SIG-M5 treated with dmso at 0.1 percent for 504 hours (cell line): ENCODE data around the gene TLR8.
A peak's percentile ranks its signal among the peaks of the same experiment; 100 is the strongest.

Source experiments
- DNase-seq: peaks from one replicate; lab custom pipeline; 2025; ENCODE audit not compliant: unreplicated experiment; lab: John Stamatoyannopoulos, UW

The TLR8 gene

GRCh38 chrX:12906046-12906761 is at the start of gene TLR8:
Gene TLR8, plus strand, starts transcription at chrX:12906620. Its CDS starts 87 bp downstream, at chrX:12906707.
- DNase-seq: peak; percentile 83

DNA sequence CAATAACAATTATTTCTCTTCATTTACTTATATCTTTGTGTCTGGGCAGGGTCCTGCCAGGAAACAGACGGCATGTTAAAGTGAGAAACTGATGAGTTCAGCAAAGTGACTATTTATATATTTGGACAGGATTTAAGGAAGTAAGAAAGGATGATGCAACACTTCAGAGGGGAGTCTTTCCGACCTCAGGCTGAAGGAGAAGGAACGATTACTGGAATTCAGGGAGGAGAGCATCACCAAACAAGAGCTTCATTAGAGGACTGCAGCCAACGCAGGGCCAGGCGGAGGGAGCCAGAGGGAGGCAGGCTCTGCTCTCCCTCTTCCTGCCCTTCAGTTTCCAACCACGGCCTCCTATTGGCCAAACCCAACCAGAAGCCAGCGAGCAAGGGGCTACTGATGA is 41.1 kb upstream of the TLR8 start:
- peak; percentile 39 for DNase-seq

DNA sequence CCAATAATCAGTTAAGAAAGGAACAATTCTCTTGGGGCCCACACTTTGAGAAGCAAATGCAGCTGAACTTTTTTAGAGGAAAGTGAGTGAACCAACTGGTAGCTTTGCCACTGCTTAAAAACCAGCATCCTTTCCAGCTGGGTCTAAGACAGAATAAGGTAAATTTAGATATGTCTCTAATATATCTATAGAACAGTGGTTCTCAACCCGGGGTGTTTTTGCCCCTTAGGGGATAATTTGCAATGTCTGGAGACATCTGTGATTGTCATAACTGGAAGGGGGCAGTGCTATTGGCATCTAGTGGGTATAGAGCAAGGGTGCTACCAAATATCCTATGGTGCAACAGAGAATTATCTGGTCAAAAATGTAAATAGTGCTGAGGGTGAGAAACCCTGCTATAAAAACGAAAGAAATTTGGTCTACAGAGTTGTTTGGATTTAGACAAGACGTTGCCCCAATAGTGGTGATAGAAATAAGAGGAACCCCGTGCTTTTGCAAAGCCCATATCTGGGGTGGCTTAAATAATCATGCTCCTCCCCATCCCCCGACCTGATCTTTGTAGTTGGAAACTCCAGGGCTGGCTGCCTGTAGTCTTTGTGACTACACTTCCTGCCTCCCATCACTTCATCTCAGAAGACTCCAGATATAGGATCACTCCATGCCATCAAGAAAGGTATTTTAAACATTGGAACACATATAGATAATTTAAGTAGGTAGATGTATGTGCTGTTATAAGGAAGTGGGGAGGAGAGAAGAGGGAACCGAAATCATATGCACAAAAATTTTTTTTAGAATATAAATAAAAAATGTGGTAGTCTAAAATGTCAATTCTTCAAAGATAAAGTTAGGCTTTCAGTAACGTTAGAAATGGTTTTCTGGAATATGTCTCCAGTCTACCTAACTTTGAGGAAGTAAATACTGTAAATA is 39.7 kb upstream of the TLR8 start, which contains the start of gene TLR7:
Gene TLR7 (plus strand): TSS at position 622 of the 927 bp plus-strand sequence. CDS start 507 bp downstream, outside the sequence.
- peak; percentile 22 for DNase-seq

GRCh38 chrX:12867685-12868084 is 38.7 kb upstream of the TLR8 start:
- DNase-seq: peak; percentile 11

DNA sequence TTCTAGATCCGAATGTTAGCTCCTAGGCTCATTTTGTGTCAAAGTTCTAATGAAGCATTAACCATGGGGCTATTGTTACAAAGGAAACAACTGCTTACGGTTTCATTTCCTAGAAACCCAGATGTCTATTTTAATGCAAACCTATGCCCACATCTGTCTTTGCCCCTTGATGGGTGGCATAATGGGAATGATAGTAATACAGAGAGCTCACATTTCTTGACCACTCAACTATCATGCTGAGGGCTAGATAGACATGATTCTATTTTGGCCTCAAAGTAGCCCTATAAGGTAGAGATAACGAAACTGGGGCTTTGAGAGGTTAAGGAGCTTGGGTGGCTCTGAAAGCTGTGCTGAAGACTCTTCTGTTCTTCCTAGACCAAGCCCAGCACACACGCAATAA is 37.7 kb upstream of the TLR8 start:
- DNase-seq: no peak

DNA sequence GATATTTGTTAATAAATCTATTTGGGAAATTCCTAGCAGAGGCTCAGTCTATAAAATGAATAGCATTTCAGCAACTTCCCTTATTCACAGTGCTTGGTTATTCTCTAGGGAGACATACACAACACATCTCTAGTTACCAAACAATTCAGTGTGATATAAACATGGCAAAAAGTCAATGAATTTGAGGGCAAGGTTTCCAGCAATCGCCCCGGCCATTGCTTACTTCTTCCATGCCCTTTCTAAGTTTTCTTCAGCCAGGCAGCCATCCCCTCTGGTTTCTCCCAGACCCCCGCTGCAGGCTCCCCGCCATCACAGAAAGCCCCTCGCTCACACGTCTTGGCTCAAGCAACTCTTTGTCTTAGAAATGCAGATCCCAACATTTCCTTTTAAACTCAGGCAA is 35.2 kb upstream of the TLR8 start:
- DNase-seq: no peak

- no peak for DNase-seq
Observed at GRCh38 chrX:12872741-12873140, 33.7 kb upstream of the TLR8 start.

GRCh38 chrX:12874581-12874980 is 31.8 kb upstream of the TLR8 start:
- DNase-seq: peak; percentile 24

- no peak for DNase-seq
Observed at GRCh38 chrX:12877386-12877785, 29.0 kb upstream of the TLR8 start.

DNA sequence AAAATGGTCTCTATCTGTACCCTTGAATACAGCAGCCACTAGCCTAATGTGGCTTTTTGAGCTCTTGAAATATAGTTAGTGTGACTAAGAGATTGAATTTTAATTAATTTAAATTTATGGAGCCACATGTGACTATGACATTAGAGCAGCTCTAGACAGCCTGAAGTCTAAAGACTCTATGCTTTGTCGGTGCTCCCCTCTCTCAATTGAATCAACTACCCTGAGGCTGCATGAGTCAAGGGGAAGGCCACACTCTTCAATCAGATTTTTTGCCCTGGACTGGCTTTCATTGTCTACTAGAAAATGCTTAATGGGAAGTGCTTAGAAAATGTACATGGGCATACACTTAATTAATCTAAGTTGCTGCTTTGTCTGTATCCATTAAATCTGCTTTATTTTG is 27.9 kb upstream of the TLR8 start:
- no peak for DNase-seq

GRCh38 chrX:12881914-12882313 is 24.5 kb upstream of the TLR8 start:
- DNase-seq: peak; percentile 3

DNA sequence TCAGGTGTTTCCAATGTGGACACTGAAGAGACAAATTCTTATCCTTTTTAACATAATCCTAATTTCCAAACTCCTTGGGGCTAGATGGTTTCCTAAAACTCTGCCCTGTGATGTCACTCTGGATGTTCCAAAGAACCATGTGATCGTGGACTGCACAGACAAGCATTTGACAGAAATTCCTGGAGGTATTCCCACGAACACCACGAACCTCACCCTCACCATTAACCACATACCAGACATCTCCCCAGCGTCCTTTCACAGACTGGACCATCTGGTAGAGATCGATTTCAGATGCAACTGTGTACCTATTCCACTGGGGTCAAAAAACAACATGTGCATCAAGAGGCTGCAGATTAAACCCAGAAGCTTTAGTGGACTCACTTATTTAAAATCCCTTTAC is 20.9 kb upstream of the TLR8 start:
- DNase-seq: no peak

DNA sequence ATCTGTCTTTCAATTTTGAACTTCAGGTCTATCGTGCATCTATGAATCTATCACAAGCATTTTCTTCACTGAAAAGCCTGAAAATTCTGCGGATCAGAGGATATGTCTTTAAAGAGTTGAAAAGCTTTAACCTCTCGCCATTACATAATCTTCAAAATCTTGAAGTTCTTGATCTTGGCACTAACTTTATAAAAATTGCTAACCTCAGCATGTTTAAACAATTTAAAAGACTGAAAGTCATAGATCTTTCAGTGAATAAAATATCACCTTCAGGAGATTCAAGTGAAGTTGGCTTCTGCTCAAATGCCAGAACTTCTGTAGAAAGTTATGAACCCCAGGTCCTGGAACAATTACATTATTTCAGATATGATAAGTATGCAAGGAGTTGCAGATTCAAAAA is 19.9 kb upstream of the TLR8 start:
- no peak for DNase-seq

GRCh38 chrX:12887141-12887540 is 19.3 kb upstream of the TLR8 start:
- DNase-seq: no peak

- no peak for DNase-seq
Observed at GRCh38 chrX:12887767-12888166, 18.7 kb upstream of the TLR8 start.

GRCh38 chrX:12890467-12890866 is 16.0 kb upstream of the TLR8 start:
- DNase-seq: peak; percentile 76

DNA sequence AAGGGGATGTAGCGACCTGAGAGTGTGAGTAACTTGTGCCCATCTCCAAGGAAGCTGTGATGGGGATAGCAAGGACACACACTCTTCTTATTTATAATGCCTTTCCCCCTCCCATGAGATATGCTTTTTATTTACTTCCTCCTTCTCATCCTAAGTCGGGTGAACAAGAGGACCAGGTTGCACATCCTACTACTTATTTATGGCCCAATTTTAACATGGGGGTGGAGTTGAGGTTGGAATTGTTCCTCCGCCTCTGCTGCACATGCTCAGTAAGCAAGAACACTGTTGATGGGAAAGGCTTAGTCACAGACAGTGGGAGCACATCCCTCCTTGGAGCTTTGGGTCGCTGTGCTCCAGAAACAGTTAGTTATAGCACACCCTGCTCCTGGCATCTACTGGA is 15.2 kb upstream of the TLR8 start:
- peak; percentile 86 for DNase-seq

DNA sequence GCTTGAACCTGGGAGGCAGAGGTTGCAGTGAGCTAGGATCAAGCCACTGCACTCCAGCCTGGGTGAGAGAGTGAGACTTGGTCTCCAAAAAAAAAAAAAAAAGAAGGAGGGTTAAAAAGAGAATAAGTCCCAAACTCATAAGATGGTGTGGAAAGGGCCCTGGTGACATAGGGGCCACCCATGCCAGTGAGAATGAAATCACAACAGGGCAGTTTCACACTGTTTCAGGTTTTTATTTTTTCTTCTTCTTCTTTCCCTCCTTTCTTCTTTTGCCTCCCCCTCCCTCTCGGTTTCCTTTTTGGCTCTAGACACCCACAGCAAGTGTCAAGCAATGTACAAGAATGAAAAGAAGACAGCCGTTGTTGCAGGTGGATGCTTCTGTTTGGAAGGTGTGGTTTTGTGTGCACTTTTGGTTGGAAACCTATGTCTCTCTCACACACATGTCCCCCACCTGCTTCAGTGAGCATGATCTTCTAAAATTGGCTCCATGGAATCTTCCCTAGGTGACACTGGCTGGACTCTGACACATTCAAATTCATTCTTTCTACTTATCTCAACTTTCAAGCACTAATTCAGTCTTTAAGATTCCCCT is 14.4 kb upstream of the TLR8 start:
- DNase-seq: no peak

GRCh38 chrX:12892716-12893115 is 13.7 kb upstream of the TLR8 start:
- DNase-seq: peak; percentile 8

DNA sequence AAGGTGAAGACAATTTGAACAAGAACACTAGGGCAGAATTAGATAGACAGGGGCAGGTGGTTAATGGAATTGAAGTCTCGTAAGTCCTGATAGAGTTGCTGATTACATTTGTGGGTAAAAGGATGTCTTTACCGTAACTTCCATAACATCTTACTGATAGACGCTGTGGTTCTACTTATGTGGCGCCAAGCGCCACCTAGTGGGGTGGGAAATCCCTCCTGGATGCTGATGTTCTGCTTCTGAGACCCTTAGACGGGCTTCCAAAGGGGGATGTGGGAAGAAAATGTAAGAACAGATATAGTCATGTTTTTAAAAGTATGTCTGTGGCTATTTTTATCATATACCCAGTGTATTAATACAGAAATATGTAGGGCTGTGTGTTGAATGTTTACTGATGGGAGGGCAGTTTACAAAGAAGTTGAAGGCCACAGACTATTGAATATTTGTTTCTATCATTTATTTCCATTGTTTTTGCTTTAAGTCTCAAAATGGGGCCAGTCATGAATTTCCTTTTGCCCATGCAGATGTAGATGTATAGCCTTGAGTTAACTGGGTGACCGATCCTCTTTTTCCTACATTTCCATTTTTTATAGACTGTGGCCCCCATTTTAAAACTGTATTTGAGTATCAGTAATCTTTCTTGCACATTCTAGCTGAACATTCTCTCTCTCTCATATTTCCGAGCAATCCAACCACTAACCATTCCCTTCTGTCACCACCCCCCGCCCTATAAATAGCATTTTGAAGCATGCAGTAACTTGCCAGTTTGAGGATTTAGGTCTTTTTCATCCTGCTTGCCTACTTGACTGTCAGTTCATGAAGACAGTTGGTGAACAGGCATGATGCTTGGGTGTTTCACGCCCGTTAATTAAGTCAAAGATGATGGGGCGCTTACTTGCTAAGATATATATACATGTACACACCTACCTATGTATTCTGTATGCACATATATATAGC is 12.1 kb upstream of the TLR8 start:
- DNase-seq: peak; percentile 57

DNA sequence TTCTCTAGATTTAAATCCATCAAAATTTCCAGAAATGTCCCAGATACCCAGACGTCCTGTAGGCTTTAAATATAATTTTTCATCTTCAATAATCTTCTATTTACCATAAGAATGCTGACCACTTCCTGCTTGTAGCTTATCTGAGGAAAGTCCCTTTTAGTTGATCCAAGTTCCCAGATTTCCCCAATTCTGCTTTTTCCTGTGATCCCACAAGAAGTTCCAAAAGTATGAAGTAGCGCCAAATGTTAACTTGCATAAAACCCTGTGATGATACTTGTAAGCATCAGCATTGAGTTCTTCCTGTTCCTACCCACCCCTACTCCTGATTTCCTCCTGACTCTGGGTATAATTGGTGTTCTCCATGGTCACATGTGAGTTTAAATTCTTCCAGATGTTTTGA is 10.6 kb upstream of the TLR8 start:
- no peak for DNase-seq
